ENCODE results near the gene SNF8.

DNA sequence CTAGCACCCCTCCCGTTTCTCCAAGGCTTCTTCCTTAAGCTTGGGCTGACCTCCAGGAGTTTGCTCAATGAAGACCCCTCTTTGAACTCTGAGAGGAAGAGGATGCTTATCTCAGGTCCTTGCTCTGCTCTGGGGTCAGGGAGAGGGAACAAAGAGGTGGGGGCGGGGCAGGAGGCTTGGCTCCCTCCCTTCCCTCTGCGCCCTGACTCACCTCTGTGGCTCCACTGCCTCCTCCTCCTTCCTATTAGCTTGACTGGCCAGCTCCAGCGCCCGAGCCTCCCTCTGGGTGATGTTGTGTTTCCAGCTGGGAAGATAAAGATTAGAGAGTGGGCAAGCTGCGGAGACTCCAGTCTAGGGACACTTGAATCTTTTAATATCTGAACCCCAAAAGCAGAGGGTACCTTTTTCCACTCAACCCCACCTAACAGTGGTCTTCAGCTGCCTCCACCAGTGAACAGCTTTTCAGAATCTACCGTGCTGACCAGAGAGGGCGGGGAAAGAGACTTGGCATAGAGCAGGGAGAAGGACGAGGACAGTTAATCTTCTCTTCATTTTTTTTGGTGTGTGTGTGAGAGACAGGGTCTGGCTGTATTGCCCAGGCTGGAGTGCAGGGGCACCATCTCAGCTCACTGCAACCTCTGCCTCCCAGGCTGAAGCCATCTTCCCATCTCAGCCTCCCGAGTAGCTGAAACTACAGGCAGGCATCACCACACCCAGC lies 17.0 kb upstream of the SNF8 start:
- no peak for TF ChIP-seq ZC3H10 (CRISPR knock-in tag; IDR thresholded peaks at IDR 0.05)
- TF ChIP-seq, protein P1, sequence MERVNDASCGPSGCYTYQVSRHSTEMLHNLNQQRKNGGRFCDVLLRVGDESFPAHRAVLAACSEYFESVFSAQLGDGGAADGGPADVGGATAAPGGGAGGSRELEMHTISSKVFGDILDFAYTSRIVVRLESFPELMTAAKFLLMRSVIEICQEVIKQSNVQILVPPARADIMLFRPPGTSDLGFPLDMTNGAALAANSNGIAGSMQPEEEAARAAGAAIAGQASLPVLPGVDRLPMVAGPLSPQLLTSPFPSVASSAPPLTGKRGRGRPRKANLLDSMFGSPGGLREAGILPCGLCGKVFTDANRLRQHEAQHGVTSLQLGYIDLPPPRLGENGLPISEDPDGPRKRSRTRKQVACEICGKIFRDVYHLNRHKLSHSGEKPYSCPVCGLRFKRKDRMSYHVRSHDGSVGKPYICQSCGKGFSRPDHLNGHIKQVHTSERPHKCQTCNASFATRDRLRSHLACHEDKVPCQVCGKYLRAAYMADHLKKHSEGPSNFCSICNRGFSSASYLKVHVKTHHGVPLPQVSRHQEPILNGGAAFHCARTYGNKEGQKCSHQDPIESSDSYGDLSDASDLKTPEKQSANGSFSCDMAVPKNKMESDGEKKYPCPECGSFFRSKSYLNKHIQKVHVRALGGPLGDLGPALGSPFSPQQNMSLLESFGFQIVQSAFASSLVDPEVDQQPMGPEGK (CRISPR knock-in tag; IDR thresholded peaks at IDR 0.05; ENCODE audit: borderline replicate concordance): no peak

Data from SK-N-SH treated with all-trans-retinoic acid at 6 μM for 48 hours (cell line).